Measurements from ENCODE around the gene LNX1.

DNA sequence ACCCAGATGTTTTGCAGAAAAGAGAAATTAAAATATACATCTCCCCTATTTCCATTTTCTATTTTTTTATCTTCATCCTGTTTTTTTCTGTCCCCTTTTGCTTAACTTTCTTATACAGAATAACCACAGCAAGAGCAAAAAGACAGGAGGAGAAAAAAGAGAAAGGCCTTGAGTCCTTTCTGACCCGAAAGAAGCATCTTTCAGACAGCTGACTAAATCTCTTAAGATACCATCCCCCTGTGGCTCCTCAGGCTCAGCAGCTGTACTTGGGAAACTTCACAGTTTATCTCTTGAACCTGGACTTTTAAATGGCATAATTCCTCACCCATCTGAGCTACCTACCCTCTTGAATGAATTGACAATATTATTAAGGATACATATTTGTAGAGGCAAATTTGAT lies 113.7 kb downstream of the LNX1 start:
- TF ChIP-seq EZH2 (IDR thresholded peaks at IDR 0.05; ENCODE audit: insufficient read depth, poor library complexity, severe bottlenecking) (no peak), EZH2phosphoT487 (IDR thresholded peaks at IDR 0.05; ENCODE audit: insufficient read depth, low read depth) (no peak)
